SH-SY5Y (cell line): ENCODE results near the gene ITPK1.

Experiments
- GATA2 ChIP-seq: IDR thresholded peaks from 2 replicates; pipeline ENCODE4 v1.6.1; 2011; ENCODE audit warnings: mild to moderate bottlenecking, low read depth, low read length
- GATA3 ChIP-seq: IDR thresholded peaks from 2 replicates; pipeline ENCODE4 v1.6.1; 2011; ENCODE audit warnings: low read depth, mild to moderate bottlenecking, low read length, moderate library complexity

GRCh38 chr14:93012951-93013719 lies 102.6 kb downstream of the ITPK1 start:
- TF ChIP-seq GATA2 (no peak), GATA3 (no peak)
